Body of pancreas (tissue), 4 donors: ENCODE data around the gene GPR65. TPM values are rescaled to one million over a fixed set of nuclear protein-coding genes. Genes with fewer than 3 reads are reported as not detected.

Experiments used
- ATAC-seq: fragments of 150-250 bp; one replicate; pipeline ENCODE4 v1.9.1; 2016
- DNase-seq, 4 donors: peaks; one replicate each; pipeline ENCODE4 v3.0.0-alpha.2; 2019
- H3K27ac ChIP-seq, 4 donors: fragments of 200-600 bp; sonication (generic); 1 replicate in 3 of 4; 2 replicates in 1 of 4; pipeline versions ENCODE4 v1.5.1 to v1.6.1; 2016 to 2019; ENCODE audit warnings: mild to moderate bottlenecking in 1 of 4, mixed read lengths in 1 of 4, moderate library complexity in 1 of 4
- H3K27me3 ChIP-seq, 2 donors: fragments of 200-600 bp; sonication (generic); one replicate each; pipeline ENCODE4 v1.6.0; 2016; ENCODE audit warnings: mild to moderate bottlenecking in 1 of 2
- H3K36me3 ChIP-seq, 2 donors: fragments of 200-600 bp; sonication (generic); replicated peaks in 1 of 2; 2 replicates each; pipeline ENCODE4 v1.5.1; 2016; ENCODE audit warnings: low read depth in 2 of 2; ENCODE audit not compliant: insufficient read depth in 1 of 2
- H3K4me1 ChIP-seq: fragments of 200-600 bp; sonication (generic); one replicate; pipeline ENCODE4 v1.6.0; 2016
- H3K4me3 ChIP-seq, 2 donors: fragments of 200-600 bp; sonication (generic); 1 replicate in 1 of 2; 2 replicates in 1 of 2; pipeline ENCODE4 v1.5.1; 2016 to 2019
- H3K9me3 ChIP-seq, 3 donors: fragments of 200-600 bp; sonication (generic); 1 replicate in 2 of 3; 2 replicates in 1 of 3; pipeline ENCODE4 v1.5.1; 2016
- CTCF ChIP-seq, 7 experiments: fragments of 450-650 bp in 4 of 7; fragments of 200-600 bp in 3 of 7; sonication (generic) in 3 of 7; IDR thresholded peaks; one replicate each; pipeline ENCODE4 v1.5.1; 2016 to 2019; ENCODE audit warnings: antibody characterized with exemption in 7 of 7
- POLR2A ChIP-seq, 3 donors: fragments of 450-650 bp; IDR thresholded peaks; one replicate each; pipeline ENCODE4 v1.6.1; 2016; ENCODE audit warnings: antibody characterized with exemption in 3 of 3, mild to moderate bottlenecking in 2 of 3
- WGBS, 2 donors: methylation state at CpG; one replicate each; pipeline ENCODE4 v1.1.5; 2017; 5-methylcytosine and 5-hydroxymethylcytosine counted together
- intact Hi-C: fragments of 100-400 bp; cut with DNase I; formaldehyde crosslinking; loops from one replicate; pipeline ENCODE4 v1.15.1; 2023
- total RNA-seq, 2 donors: library from RNA; depleted of rRNA; stranded (reverse); fragments of >200 nt; gene quantifications; one replicate each; pipeline ENCODE4 v1.1.0, GENCODE V29; 2016

The GPR65 gene
- total RNA-seq, 2 donors from 2014 or later: 1.3 TPM; not detected in 1

- ATAC-seq: no peak
- Histone ChIP-seq H3K27ac (no peak overlapping the region), H3K4me1 (no peaks in the 10 kb centered on the region), H3K36me3 (no peaks in the 10 kb centered on the region), H3K9me3 (no peaks in the 10 kb centered on the region), H3K4me3 (no peak overlapping the region), H3K27me3 (no peaks in the 10 kb centered on the region)
- intact Hi-C loops: loop anchor here (10.0 kb wide), 1 partner anchor 154 kb away; no protein-coding TSS in a partner anchor
- DNase-seq: no peak
- TF ChIP-seq CTCF (IDR thresholded peaks at IDR 0.05): no peak
- no peak for TF ChIP-seq POLR2A (IDR thresholded peaks at IDR 0.05)
- 51 to 55% methylated on average over 2 of the region's 2 CpGs for WGBS, 2 donors
These were observed 5.4 kb downstream of the GPR65 start for GRCh38 chr14:88010331-88010730.

- 69 to 70% methylated on average over 5 of the region's 5 CpGs for WGBS, 2 donors
- no peaks in the 10 kb centered on the region for H3K4me1 ChIP-seq
- no peaks in the 10 kb centered on the region for H3K36me3 ChIP-seq
- DNase-seq (no peak), ATAC-seq (no peak)
- no peak overlapping the region for H3K4me3 ChIP-seq
- TF ChIP-seq POLR2A (IDR thresholded peaks at IDR 0.05): no peak
- no peak for TF ChIP-seq CTCF (IDR thresholded peaks at IDR 0.05)
- intact Hi-C loops: loop anchor here (10.0 kb wide), 1 partner anchor 152 kb away; no protein-coding TSS in a partner anchor
- H3K27ac ChIP-seq: no peak overlapping the region
- H3K27me3 ChIP-seq: no peaks in the 10 kb centered on the region
- H3K9me3 ChIP-seq: no peaks in the 10 kb centered on the region
These were observed 7.6 kb downstream of the GPR65 start for GRCh38 chr14:88012495-88012894.

GRCh38 chr14:88013750-88014349 is 8.9 kb downstream of the GPR65 start:
- DNase-seq: peak; percentile 76 to 87 (median 78)
- WGBS, 2 donors: 2 to 3% methylated on average over 7 of the region's 7 CpGs
- TF ChIP-seq POLR2A (IDR thresholded peaks at IDR 0.05): no peak
- TF ChIP-seq CTCF (IDR thresholded peaks at IDR 0.05): peak; percentile 92 to 98 (median 94)
- Histone ChIP-seq H3K36me3 (no peaks in the 10 kb centered on the region), H3K4me3 (no peak overlapping the region), H3K9me3 (no peaks in the 10 kb centered on the region), H3K27ac (no peak overlapping the region), H3K4me1 (no peaks in the 10 kb centered on the region), H3K27me3 (no peaks in the 10 kb centered on the region)
- ATAC-seq: peak; percentile 97
- intact Hi-C loops: loop anchor here (10.0 kb wide), 1 partner anchor 151 kb away; no protein-coding TSS in a partner anchor

GRCh38 chr14:88016768-88017167 is 11.8 kb downstream of the GPR65 start:
- no peak for ATAC-seq
- no peak for TF ChIP-seq CTCF (IDR thresholded peaks at IDR 0.05)
- TF ChIP-seq POLR2A (IDR thresholded peaks at IDR 0.05): no peak
- intact Hi-C loops: loop anchor here (10.0 kb wide), 1 partner anchor 148 kb away; no protein-coding TSS in a partner anchor
- WGBS, 2 donors: 81 to 89% methylated on average over 2 of the region's 2 CpGs
- H3K36me3 ChIP-seq: no peaks in the 10 kb centered on the region
- no peak overlapping the region for H3K4me3 ChIP-seq
- no peaks in the 10 kb centered on the region for H3K9me3 ChIP-seq
- H3K27me3 ChIP-seq: no peaks in the 10 kb centered on the region
- H3K27ac ChIP-seq: no peak overlapping the region
- no peaks in the 10 kb centered on the region for H3K4me1 ChIP-seq
- no peak for DNase-seq

- ATAC-seq (no peak), DNase-seq (no peak)
- intact Hi-C loops: loop anchor here (10.0 kb wide), 1 partner anchor 147 kb away; no protein-coding TSS in a partner anchor
- Histone ChIP-seq H3K27ac (peak overlapping the region in 1 of 4 donors; percentile 32), H3K9me3 (no peaks in the 10 kb centered on the region), H3K36me3 (no peaks in the 10 kb centered on the region), H3K27me3 (no peaks in the 10 kb centered on the region), H3K4me3 (no peak overlapping the region), H3K4me1 (no peaks in the 10 kb centered on the region)
- WGBS, 2 donors: 60 to 78% methylated on average over 2 of the region's 2 CpGs
- TF ChIP-seq POLR2A (IDR thresholded peaks at IDR 0.05): no peak
- no peak for TF ChIP-seq CTCF (IDR thresholded peaks at IDR 0.05)
These were observed 12.6 kb downstream of the GPR65 start for GRCh38 chr14:88017535-88017934.
